NCI-H526 (cell line): Measurements from ENCODE around the gene AICDA.

Experiments
- DNase-seq, 2 experiments: peaks; one replicate each; lab custom pipeline; 2025; lab: John Stamatoyannopoulos, UW

AICDA gene

DNA sequence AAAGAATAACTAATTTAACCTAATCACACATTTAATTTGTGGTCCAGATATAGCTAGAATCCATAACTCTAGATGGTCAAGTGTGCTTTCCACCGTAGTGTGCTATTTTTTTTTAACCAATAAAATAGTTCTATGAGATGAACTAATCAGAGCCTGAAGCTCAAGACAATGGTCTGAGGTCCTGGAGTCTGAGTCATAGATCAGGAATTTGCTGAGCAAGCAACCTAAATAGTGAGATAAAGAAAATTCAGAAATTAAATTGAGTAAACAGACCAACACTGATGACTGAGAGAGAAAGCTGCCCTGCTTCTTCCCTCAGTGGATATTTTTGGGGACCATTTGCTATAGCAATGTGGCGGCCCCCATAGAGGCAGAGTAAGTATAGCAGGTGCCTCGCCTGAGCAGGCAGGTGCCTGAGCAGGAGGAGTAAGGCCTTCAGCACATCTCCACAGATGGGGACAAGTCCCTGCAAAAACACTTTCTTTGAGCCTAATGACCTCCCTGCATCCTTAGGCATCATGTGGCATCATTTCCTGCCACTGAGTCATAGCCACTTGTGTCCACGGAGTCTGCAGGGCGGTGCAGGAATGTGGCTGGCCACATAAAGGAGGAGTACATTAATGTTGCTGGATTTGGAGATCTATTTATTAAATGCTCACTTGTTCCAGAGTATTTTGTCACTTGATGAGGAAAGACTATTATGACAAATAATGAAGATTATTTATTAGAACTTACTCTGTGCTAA lies 58.0 kb downstream of the AICDA start:
- no peak for DNase-seq

GRCh38 chr12:8553088-8553627 lies 59.5 kb downstream of the AICDA start:
- no peak for DNase-seq
